ENCODE measurements around the gene TTC13. TPM values are rescaled to one million over a fixed set of nuclear protein-coding genes. Genes with fewer than 3 reads are reported as not detected.

The TTC13 gene
- total RNA-seq, 1 donor from 2014 or later = 23.8 TPM

DNA sequence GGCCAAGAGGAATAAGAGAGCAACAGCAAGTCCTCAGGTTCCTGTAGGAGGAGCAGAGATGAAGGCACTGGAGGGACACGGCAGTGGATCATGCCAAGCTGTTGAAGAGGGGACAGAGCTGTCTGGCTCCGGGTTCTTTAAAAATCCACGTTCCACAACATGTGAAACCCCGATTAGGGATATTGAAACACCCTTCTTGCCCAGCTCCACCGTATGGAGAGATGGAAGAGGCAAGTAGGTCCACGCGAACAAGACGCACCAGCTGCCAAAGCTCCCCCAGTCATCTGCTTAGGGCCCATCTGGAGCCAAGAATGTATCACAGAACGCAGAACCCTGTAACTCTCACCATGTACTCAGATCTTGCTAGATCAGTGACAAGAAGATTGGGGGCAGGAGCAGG is 114.2 kb downstream of the TTC13 start:
- peaks cover 17% of the 10 kb centered on the region for H3K27me3 Mint-ChIP-seq
- H3K36me3 Mint-ChIP-seq (ENCODE audit: low read depth) = peaks cover 4% of the 10 kb centered on the region
- peaks cover 3% of the 10 kb centered on the region for H3K9me3 Mint-ChIP-seq
- H3K4me3 Mint-ChIP-seq = no peak overlapping the region
- no peak overlapping the region for H3K27ac Mint-ChIP-seq
- intact Hi-C loops (cut with micrococcal nuclease) = loop anchor here (10.0 kb wide), 1 partner anchor 110 kb away; no protein-coding TSS in a partner anchor
- peaks cover 42% of the 10 kb centered on the region for H3K4me1 Mint-ChIP-seq
- no peak for DNase-seq

DNA sequence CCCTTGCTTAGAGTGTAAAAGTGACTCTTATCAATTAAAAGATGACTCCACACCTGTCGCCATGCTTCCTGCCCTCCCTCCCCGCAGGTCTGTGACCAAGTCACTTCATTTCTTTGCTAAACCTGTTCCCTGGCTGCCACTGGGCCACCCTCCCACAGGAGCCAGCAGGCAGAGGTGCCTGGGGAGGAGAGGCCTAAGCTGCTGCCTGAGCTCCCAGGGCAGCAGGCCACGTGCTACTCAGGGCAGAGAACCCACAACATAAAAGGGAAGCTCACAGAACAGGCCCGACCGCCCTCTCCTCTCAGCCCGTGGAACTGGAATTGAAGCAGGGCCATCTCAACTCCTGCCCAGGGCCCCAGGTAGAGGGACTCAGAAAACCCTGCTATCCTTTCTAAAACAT is 115.2 kb downstream of the TTC13 start:
- H3K4me3 Mint-ChIP-seq = no peak overlapping the region
- H3K4me1 Mint-ChIP-seq = peaks cover 36% of the 10 kb centered on the region
- peak overlapping the region; percentile 89 for H3K27ac Mint-ChIP-seq
- H3K9me3 Mint-ChIP-seq = peaks cover 3% of the 10 kb centered on the region
- peaks cover 10% of the 10 kb centered on the region for H3K27me3 Mint-ChIP-seq
- intact Hi-C loops (cut with micrococcal nuclease) = loop anchor here (10.0 kb wide), 1 partner anchor 109 kb away; no protein-coding TSS in a partner anchor
- no peak for DNase-seq
- peaks cover 4% of the 10 kb centered on the region for H3K36me3 Mint-ChIP-seq (ENCODE audit: low read depth)

DNA sequence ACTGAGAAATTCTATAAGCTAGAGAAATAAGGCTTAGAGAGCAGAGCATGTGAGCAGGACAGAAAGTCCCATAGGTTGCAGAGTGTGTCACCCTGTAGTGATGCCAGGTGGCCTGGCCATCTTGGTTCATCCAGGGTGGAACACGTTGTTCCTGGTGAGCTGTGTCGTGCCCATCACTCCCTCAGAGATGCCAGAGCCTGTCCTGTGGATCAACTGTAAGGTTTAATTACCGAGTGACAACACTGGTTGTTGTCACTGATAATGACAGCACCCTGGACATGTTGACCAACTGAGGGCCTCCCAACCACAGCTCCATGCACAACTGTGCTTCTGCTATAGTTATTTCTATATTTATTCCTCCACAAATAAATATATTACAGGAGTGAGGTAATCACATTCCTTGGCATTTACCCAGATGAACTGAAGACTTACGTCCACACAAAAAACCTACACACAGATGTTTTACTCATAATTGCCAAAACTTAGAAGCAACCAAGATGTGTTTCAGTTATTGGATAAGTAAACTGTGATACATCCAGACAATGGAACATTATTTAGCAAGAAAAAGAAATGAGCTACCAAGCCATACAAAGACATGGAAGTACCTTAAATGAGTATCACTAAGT is 116.6 kb downstream of the TTC13 start:
- intact Hi-C loops (cut with micrococcal nuclease) = loop anchor here (10.0 kb wide), 1 partner anchor 107 kb away; no protein-coding TSS in a partner anchor
- Mint-ChIP-seq H3K27ac (peak overlapping the region; percentile 42), H3K4me3 (no peak overlapping the region), H3K9me3 (peaks cover 3% of the 10 kb centered on the region), H3K27me3 (peaks cover 4% of the 10 kb centered on the region), H3K4me1 (peaks cover 30% of the 10 kb centered on the region), H3K36me3 (ENCODE audit: low read depth) (peaks cover 4% of the 10 kb centered on the region)
- no peak for DNase-seq

DNA sequence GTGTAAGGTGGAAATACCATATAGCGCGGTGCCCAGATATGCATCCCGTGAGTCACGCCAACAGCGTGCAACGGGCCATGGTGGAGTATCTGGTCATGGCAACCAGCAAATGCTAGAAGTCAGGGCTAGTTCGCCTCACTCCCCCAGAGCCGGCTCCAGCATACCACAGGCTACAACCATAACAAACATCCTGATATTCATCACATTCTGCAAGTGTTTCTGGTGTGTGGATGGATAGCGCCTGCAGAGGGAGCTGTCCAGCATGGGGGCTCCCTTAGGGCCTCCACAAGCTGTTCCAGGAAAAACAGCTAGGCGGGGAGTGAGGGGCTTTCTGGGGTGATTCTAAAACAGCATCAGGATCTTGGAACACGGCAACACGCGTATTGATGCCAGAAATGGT is 117.2 kb downstream of the TTC13 start:
- peaks cover 4% of the 10 kb centered on the region for H3K36me3 Mint-ChIP-seq (ENCODE audit: low read depth)

DNA sequence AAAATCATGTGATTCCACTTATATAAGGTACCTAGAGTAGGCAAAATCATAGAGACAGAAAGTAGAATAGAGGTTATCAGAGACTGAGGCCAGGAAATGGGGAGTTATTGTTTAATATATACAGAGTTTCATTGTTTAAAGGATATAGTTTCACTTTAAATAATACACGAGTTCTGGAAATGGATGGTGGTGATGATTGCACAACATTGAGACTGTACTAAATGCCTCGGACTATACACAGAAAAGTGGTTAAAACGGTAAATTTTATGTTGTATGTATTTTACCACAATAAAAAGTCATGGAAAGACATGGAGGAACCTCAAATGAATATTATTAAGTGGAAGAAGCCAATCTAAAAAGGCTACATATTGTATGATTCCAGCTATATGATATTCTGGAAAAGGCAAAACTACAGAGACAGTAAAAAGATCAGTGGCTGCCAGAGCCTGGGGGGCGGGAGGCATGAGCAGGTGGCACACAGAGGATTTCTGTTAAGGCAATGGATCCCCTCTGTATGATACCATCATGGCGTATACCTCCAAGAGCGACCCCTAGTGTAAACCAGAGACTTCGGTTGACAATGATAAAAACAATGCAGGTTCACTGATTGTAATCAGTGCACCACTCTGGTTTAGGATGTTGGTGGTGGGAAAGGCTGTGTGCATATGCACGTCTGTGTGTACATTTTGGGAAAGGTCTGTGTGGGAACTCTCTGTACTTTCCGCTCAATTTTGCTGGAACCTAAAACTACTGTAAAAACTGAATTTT is 117.9 kb downstream of the TTC13 start:
- H3K9me3 Mint-ChIP-seq = peaks cover 3% of the 10 kb centered on the region
- peaks cover 4% of the 10 kb centered on the region for H3K36me3 Mint-ChIP-seq (ENCODE audit: low read depth)
- no peaks in the 10 kb centered on the region for H3K27me3 Mint-ChIP-seq
- no peak overlapping the region for H3K4me3 Mint-ChIP-seq
- no peak overlapping the region for H3K27ac Mint-ChIP-seq
- peaks cover 20% of the 10 kb centered on the region for H3K4me1 Mint-ChIP-seq
- intact Hi-C loops (cut with micrococcal nuclease) = loop anchor here (10.0 kb wide), 1 partner anchor 106 kb away; no protein-coding TSS in a partner anchor
- no peak for DNase-seq

More for the DNA sequence above, 117.2 kb downstream of the TTC13 start:
- Mint-ChIP-seq H3K27ac (no peak overlapping the region), H3K9me3 (peaks cover 3% of the 10 kb centered on the region), H3K4me3 (no peak overlapping the region), H3K27me3 (no peaks in the 10 kb centered on the region), H3K4me1 (peaks cover 24% of the 10 kb centered on the region)
- intact Hi-C loops (cut with micrococcal nuclease) = loop anchor here (10.0 kb wide), 1 partner anchor 107 kb away; no protein-coding TSS in a partner anchor
- no peak for DNase-seq

DNA sequence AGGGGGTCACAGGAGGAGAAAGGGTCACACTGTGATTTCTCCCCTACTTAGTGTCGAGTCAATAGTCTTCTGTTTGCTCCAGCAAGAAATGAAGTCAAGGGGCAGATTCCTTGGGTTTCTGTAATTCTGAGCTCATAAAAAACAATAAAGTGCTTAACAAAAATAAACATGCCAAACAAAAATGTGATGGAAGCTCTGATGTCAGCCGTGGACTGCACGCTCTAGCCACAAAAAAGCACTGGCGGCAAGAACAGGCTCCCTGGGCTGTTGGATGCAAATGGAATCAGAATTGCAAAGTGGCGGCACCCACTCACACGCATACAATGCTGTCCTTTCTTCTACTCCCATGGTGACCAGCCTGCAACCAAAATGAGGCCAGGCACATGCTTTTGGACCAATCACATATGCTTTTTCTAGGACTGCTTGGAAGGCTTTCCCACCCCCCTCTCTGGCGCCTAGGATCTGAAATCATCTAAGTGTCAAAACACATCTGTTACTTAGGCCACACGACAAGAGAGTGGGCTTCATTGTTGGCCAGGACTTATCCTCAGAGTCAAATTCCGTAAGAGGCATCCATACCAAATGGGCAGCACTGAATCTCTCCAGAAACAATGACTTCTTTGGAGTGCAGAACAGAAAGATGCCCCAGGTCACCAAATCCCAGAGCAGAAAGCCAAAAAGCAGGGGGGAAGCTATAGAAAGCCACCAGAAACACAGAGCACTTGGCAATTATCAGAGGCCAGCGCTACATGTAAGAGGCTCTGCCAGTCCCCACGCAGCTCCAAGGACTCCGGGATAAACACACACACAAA is 119.5 kb downstream of the TTC13 start:
- Mint-ChIP-seq H3K4me3 (no peak overlapping the region), H3K27me3 (no peaks in the 10 kb centered on the region), H3K9me3 (peaks cover 3% of the 10 kb centered on the region), H3K36me3 (ENCODE audit: low read depth) (peaks cover 4% of the 10 kb centered on the region), H3K4me1 (peaks cover 18% of the 10 kb centered on the region), H3K27ac (no peak overlapping the region)
- intact Hi-C loops (cut with micrococcal nuclease) = no loop called here
- DNase-seq = no peak

DNA sequence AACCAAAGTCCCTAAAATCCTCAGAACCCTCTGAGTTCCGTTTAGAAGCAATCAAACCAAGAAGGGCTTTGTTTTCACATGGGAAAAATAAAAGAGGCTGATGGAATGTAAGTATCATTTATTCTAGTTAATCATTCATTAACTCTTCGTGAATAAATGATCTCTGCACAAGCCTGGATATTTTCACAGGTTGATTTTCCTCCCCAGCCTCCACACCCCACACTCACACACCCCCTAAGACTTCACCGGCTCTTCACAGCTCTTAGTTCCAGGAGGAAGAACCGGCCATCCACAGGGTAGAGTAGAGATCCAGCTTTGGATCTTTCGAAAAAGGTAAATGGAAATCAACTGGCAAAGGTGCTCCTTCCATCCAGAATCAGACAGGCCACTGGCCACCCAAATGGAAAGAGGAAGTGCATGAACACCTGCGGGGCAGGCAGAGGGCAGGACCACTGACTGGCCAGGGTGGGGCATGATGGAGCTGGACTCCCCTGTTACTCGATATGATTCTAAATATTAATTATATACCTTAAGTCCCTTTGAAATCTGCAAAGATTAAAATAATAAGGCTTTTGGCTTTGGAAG is 120.3 kb downstream of the TTC13 start:
- Mint-ChIP-seq H3K4me1 (peaks cover 14% of the 10 kb centered on the region), H3K4me3 (no peak overlapping the region)

DNA sequence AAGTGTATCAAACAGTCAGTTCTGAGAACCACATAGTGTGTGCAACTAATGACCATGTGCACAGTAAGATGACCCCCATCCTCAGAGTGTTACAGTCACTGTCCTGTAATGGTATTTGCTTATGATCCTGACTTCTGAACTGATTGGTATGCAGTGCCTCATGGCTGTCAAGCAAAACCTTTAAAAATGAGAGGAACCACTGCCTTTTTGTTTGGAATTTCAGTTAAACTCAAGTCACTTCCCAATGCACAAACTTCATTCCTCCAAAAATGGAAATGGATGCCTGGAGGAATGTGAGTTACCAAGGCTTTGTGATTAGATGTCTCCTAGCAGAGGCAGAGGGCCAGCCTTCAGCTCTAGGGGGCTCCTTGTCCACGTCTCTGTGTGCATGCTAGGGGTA is 120.8 kb downstream of the TTC13 start:
- intact Hi-C loops (cut with micrococcal nuclease) = no loop called here
- H3K9me3 Mint-ChIP-seq = peaks cover 3% of the 10 kb centered on the region
- no peak overlapping the region for H3K27ac Mint-ChIP-seq
- no peaks in the 10 kb centered on the region for H3K27me3 Mint-ChIP-seq
- H3K4me3 Mint-ChIP-seq = no peak overlapping the region
- no peak for DNase-seq
- peaks cover 4% of the 10 kb centered on the region for H3K36me3 Mint-ChIP-seq (ENCODE audit: low read depth)
- H3K4me1 Mint-ChIP-seq = peaks cover 9% of the 10 kb centered on the region

More for the DNA sequence above, 120.3 kb downstream of the TTC13 start:
- Mint-ChIP-seq H3K9me3 (peaks cover 3% of the 10 kb centered on the region), H3K27me3 (no peaks in the 10 kb centered on the region), H3K27ac (no peak overlapping the region), H3K36me3 (ENCODE audit: low read depth) (peaks cover 2% of the 10 kb centered on the region)
- DNase-seq = no peak
- intact Hi-C loops (cut with micrococcal nuclease) = no loop called here

DNA sequence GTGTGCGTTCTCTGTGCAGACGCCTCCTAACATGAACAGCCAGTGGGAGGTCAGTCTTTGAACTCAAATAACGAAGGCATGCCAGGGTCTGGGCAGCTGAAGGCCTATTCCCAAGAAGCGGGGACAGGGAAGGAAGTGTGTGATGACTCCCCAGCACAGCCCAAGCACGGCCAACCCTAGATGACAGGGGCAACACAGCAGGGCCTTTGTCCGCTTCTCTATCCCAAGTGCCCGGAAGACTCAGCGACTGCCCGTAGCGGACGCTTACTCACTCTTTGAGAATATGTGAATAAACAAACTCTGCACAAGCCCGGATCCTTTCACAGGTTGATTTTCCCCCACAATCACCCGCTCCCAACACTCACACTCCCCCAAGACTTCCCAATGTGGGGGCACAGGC is 121.6 kb downstream of the TTC13 start:
- intact Hi-C loops (cut with micrococcal nuclease) = no loop called here
- Mint-ChIP-seq H3K9me3 (peaks cover 3% of the 10 kb centered on the region), H3K4me1 (peaks cover 5% of the 10 kb centered on the region), H3K27ac (no peak overlapping the region), H3K36me3 (ENCODE audit: low read depth) (peaks cover 5% of the 10 kb centered on the region), H3K4me3 (no peak overlapping the region), H3K27me3 (no peaks in the 10 kb centered on the region)
- no peak for DNase-seq

Other genes with a start within 250 kb of the TTC13 start
- gene CAPN9, start 231.5 kb downstream of the TTC13 start, total RNA-seq = not detected in 2 replicates
- 12.4 and 13.7 TPM in 2 replicates for gene C1orf198, start 110.3 kb downstream of the TTC13 start, total RNA-seq
- gene ARV1, start 233 bp upstream of the TTC13 start, total RNA-seq = 15.0 and 15.2 TPM in 2 replicates
- 20.2 and 20.3 TPM in 2 replicates for gene FAM89A, start 61.4 kb upstream of the TTC13 start, total RNA-seq
- gene TRIM67, start 183.2 kb upstream of the TTC13 start, total RNA-seq = not detected in 2 replicates

Data from activated CD4-positive, alpha-beta T cell treated with anti-CD3 and anti-CD28 coated beads, Interleukin-2, amount 10 ng/mL, durations not matched to agents 24 days and 14 days (primary cell).